Skeletal muscle cell (primary cell): Measurements from ENCODE around the gene IGFL4.

ENCODE experiments used
- DNase-seq: peaks from one replicate; pipeline ENCODE4 v3.0.0-alpha.2; 2010; ENCODE audit warnings: low read depth
- H3K4me3 ChIP-seq: 2 replicates; pipeline ENCODE4 v1.5.1; 2011; ENCODE audit warnings: low read depth, mild to moderate bottlenecking, control low read depth, low read length, moderate library complexity

The IGFL4 gene

DNA sequence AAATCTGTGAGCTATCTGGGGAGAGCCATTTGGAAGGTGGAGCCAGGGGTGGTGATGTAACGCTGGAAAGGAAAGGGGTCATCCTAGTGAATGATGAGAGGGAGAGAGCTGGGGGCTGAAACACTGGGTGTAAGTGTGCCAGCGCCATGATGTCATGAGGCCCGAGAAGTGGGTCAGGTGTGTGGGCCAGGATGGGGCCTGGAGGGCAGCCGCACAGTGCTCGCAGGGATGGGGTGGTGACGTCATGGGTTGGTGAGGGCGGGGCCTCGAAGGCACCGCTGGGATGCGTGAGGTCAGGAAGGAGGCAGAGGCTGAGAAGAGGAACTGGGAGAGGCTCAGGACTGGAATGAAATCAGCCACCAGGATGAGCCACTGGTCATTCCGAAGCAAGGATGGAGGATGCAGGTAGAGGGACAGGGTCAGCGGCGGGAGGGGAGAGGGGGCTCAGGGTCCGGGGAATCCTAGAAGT lies 41.1 kb downstream of the IGFL4 start:
- H3K4me3 ChIP-seq: peak overlapping the region; percentile 9

DNA sequence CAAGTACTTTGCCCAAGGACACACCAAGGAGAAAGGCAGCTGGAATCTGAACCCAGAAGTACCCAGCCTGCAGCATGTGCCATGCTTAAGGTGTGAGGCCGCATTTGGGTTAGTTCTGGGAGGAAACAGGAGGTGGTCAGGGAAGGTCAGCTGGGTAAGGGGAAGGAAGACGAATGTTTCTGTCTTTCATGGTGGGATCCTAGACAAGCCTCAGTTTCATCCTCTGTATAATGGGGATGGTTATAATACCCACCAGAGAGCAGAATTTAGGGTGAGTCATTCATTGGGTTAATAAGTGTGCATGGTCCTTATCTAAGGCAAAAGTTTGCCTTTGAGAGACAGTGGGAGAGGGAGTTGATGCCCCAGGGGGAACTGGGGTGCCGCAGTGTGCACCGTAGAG lies 42.0 kb downstream of the IGFL4 start:
- DNase-seq: no peak
- H3K4me3 ChIP-seq: no peak overlapping the region

More for the DNA sequence above, 41.1 kb downstream of the IGFL4 start:
- DNase-seq: no peak

DNA sequence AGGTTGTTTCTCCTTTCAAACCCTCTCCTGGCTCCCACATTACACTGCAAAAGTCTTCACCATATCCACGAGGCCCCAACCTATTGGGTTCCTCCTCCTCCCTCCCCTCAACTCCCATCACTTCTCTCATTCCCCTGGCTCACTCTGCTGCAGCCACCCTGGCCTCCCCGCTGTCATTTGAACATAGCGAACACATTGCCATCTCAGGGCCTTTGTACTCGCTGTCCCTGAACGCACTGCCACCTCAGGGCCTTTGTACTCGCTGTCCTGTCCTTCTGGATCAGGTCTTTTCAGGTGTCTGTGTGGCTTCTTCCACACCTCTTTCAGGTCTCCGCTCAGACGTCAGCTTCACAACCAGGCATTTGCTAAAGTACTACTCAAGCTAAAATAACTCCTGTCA lies 43.9 kb downstream of the IGFL4 start:
- H3K4me3 ChIP-seq: no peak overlapping the region
- DNase-seq: no peak

DNA sequence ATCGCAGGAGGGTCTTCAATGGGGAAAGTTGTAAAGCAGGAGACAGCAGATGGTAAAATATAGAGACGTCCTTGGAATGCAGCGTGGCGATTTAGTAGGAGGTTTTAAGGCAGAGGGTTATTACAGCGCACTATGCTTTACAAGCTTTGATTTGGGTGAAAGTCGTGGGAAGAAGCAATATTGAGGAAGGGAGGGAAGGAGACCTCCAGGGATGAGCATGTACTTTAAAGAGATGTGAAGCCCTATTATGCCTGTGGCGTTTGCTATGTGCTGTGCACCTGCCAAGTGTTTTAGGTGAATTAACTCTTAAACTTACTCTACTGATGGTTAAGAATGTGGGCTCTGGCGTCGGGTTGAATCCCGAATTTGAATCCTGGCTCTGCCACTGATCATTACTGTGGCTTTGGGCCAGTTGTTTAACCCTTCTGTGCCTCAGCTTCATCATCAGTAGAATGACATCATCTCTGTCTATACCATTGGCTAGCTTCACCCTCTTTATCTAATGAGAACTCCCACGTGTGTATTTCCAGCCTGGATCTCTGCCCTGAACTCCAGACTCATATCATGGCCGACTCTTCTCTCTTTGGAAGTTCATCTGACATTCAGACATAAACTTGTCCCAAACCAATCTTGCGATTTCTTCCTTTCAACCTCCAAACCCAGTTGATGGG lies 45.0 kb downstream of the IGFL4 start:
- H3K4me3 ChIP-seq: peak overlapping the region; percentile 82
- DNase-seq: no peak

DNA sequence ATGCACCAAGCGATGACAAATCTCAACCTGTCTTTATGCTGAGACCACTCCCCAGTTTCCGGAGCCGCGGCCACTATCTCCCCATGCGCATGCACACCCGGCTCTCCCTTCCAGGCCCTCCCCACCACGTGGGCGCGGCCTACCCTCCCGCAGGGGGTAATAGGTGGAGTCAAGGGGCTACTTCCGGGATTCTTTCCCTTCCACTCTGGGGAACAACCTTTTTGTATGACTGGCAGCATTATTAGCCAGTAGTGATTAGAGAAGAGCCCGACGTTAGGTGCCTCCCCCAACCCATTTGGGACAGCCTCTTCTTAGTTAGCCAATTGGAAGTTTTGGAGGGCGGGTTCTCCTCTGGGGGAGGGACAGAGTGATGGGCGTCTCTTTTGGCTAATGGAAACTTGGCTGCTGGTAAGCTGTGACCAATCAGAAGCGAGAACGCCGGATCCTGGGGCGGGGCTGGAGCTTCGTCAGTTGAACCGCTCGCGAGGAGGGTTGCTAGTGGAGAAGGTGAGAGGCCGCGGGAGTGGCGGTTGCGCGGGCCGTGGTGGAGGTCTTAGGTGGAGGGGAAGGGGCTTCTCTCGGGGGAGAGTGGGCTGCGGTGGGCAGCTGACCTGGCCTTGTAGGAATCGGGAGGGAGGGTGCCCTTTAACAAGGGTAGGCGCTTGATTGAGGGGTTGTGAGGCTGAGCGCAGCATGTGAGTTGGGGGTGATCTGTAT lies 45.6 kb downstream of the IGFL4 start, which contains the start of gene CCDC61:
TSS of gene CCDC61 (plus strand) at position 470 of the 717 bp plus-strand sequence. CDS start 7,552 bp downstream, outside the sequence.
- H3K4me3 ChIP-seq: peak within 1 kb of the TSS; percentile 82
- peak; percentile 97 for DNase-seq

DNA sequence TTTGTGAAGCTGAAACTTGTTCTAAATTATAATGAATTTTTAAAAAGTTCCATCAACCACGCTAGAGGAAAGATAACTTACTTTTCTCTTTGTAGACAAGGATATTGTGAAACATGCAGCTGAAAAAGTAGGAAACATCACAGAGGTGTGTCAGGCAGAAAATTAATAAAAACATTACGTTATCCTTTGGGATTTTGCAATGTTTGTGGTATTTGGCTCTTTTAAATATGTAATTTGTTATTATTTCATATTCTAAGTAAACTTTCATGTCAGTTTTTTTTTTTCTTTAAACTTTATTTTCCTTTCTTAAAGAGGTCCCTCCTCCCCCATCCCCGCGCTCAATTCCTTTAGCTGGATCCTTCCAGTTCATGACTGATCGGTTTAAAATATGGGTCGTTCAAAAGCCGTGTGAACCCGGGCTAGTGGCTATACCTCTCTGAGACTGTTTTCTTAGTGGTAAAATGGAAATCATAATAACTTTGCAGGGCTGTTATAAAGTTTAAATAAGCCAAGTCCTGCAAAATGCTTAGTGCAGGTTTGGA lies 46.3 kb downstream of the IGFL4 start:
- DNase-seq: no peak
- peak overlapping the region; percentile 62 for H3K4me3 ChIP-seq

DNA sequence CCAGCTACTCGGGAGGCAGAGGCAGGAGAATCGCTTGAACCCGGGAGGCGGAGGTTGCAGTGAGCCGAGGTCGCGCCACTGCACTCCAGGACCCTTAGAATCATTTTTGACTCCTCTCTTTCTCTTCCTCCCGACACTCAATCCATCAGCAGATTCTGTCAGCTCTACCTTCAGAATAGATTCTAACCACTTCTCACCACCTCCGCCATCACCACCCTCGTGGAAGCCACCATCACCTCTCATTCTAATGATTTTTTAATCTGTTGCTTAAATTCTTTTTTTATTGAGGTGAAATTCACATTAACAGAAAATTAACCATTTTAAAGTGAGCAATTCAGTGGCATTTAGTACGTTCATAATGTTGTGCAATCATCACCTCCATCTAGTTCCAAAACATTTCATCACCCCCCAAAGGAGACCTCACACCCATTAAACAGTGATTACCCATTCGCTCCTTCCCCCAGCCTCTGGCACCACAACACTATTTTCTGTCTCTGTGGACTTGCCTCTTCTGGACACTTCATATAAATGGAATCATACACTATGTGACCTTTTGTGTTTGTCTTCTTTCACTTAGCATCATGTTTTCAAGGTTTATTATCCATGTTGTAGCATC lies 50.6 kb downstream of the IGFL4 start:
- H3K4me3 ChIP-seq: no peak overlapping the region
- DNase-seq: no peak
